Bladder microvascular endothelial cell (primary cell): ENCODE results near the gene SLC37A1. TPM values are rescaled to one million over a fixed set of nuclear protein-coding genes. Genes with fewer than 3 reads are reported as not detected.

ENCODE experiments used
- total RNA-seq: library from RNA; depleted of rRNA; stranded (reverse); fragments of >200 nt; gene quantifications from 2 replicates; pipeline ENCODE4 v1.2.3, GENCODE V29; 2014

SLC37A1 gene
- 5.5 and 16.9 TPM in 2 replicates for total RNA-seq

GRCh38 chr21:42513151-42513984, at the start of gene SLC37A1:
Gene SLC37A1 (plus strand): TSS chr21:42513852. CDS start chr21:42518455, 4,603 bp downstream.

GRCh38 chr21:42496120-42496838, 17.4 kb upstream of the SLC37A1 start, which contains the start of gene RSPH1:
Gene RSPH1 (minus strand): TSS chr21:42496224. CDS start chr21:42496186, 38 bp downstream.

Other genes with a start within 250 kb of the SLC37A1 start
- 4.5 and 107 TPM in 2 replicates for gene TFF3, start 198.4 kb upstream of the SLC37A1 start, total RNA-seq
- gene TFF2, start 162.9 kb upstream of the SLC37A1 start, total RNA-seq, result not detected in 2 replicates
- gene TFF1, start 147.3 kb upstream of the SLC37A1 start, total RNA-seq, result not detected in 2 replicates
- not detected in 2 replicates for gene TMPRSS3, start 117.8 kb upstream of the SLC37A1 start, total RNA-seq
- gene UBASH3A, start 110.0 kb upstream of the SLC37A1 start, total RNA-seq, result not detected in 2 replicates
- gene RSPH1, start 17.6 kb upstream of the SLC37A1 start, total RNA-seq, result not detected in 2 replicates
- gene PDE9A, start 139.8 kb downstream of the SLC37A1 start, total RNA-seq, result 0.16 and 4.7 TPM in 2 replicates